Calu3 (cell line): Measurements from ENCODE around the gene DCST2. TPM values are rescaled to one million over a fixed set of nuclear protein-coding genes. Genes with fewer than 3 reads are reported as not detected.
A peak's percentile ranks its signal among the peaks of the same experiment; 100 is the strongest.

Experiments
- BruUV-seq: library from RNA; stranded (reverse); fragments of 400-500 nt; replicated peaks from 2 replicates; lab custom pipeline; 2021; lab: Mats Ljungman, UMichigan
- CTCF ChIA-PET: fragments of 300-600 bp; sonication (Branson Sonifier 250); formaldehyde crosslinking; loops from one replicate; lab custom pipeline; 2022; ENCODE audit warnings: antibody characterized with exemption; lab: Charles Lee
- DNase-seq: peaks from one replicate; pipeline ENCODE4 v3.0.0; 2022
- H3K27ac Mint-ChIP-seq: one replicate; pipeline ENCODE4 v1.8.0; 2022; ENCODE audit warnings: mixed read lengths; ENCODE audit not compliant: unreplicated experiment
- H3K27me3 Mint-ChIP-seq: one replicate; pipeline ENCODE4 v1.8.0; 2022; ENCODE audit warnings: mixed read lengths; ENCODE audit not compliant: unreplicated experiment
- H3K36me3 Mint-ChIP-seq: one replicate; pipeline ENCODE4 v1.8.0; 2022; ENCODE audit warnings: mild to moderate bottlenecking, moderate library complexity, mixed read lengths; ENCODE audit not compliant: insufficient read depth, unreplicated experiment
- H3K4me1 Mint-ChIP-seq: one replicate; pipeline ENCODE4 v1.8.0; 2022; ENCODE audit warnings: mild to moderate bottlenecking, low read depth, mixed read lengths; ENCODE audit not compliant: unreplicated experiment
- H3K4me3 Mint-ChIP-seq: one replicate; pipeline ENCODE4 v1.8.0; 2022; ENCODE audit warnings: mild to moderate bottlenecking, low read depth, moderate library complexity, mixed read lengths; ENCODE audit not compliant: unreplicated experiment
- H3K9me3 Mint-ChIP-seq: one replicate; pipeline ENCODE4 v1.8.0; 2022; ENCODE audit warnings: low read depth, mixed read lengths; ENCODE audit not compliant: unreplicated experiment
- intact Hi-C: fragments of 100-400 bp; cut with micrococcal nuclease; formaldehyde crosslinking; loops from one replicate; pipeline ENCODE4 v1.10.0; 2022; ENCODE audit not compliant: unreplicated experiment
- total RNA-seq: library from RNA; stranded (reverse); gene quantifications from 2 replicates; pipeline ENCODE4 v1.2.3, GENCODE V29; 2022
- TF ChIP-seq, protein P1 (sequence below): fragments of 200-600 bp; IDR thresholded peaks from one replicate; pipeline ENCODE4 v1.8.0; 2022; ENCODE audit warnings: antibody characterized with exemption; ENCODE audit not compliant: unreplicated experiment

DCST2 gene
- total RNA-seq, 1 experiment from 2014 or later: 1.4 TPM

DNA sequence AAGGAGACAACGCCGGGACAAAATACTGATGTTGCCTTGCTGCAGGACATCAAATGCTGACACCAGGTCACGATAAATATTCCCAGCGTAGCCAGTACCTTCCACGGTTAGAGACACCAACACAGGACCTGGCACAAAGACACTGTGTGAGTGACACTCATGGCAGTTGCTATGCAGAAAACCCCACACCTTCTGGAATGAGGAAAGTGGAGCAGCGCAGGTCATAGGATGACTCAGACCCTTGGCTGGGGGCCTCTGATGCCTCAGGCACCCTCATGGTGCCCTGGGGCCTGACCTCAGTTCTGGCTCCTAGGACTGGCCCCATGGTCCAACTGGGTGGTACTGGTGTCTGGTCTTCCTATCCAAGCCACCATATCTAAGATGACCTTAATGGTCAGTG is 7.0 kb downstream of the DCST2 start:
- Mint-ChIP-seq H3K4me3 (no peak overlapping the region), H3K27ac (no peak overlapping the region), H3K4me1 (peaks cover 44% of the 10 kb centered on the region), H3K9me3 (no peaks in the 10 kb centered on the region), H3K27me3 (peaks cover 15% of the 10 kb centered on the region), H3K36me3 (no peaks in the 10 kb centered on the region)
- CTCF ChIA-PET: no interaction called here
- TF ChIP-seq, protein P1, sequence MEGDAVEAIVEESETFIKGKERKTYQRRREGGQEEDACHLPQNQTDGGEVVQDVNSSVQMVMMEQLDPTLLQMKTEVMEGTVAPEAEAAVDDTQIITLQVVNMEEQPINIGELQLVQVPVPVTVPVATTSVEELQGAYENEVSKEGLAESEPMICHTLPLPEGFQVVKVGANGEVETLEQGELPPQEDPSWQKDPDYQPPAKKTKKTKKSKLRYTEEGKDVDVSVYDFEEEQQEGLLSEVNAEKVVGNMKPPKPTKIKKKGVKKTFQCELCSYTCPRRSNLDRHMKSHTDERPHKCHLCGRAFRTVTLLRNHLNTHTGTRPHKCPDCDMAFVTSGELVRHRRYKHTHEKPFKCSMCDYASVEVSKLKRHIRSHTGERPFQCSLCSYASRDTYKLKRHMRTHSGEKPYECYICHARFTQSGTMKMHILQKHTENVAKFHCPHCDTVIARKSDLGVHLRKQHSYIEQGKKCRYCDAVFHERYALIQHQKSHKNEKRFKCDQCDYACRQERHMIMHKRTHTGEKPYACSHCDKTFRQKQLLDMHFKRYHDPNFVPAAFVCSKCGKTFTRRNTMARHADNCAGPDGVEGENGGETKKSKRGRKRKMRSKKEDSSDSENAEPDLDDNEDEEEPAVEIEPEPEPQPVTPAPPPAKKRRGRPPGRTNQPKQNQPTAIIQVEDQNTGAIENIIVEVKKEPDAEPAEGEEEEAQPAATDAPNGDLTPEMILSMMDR: no peak
- intact Hi-C loops: no loop called here
- peak; percentile 62 for DNase-seq
- BruUV-seq: no TSS peak

- Mint-ChIP-seq H3K4me3 (no peak overlapping the region), H3K9me3 (no peaks in the 10 kb centered on the region), H3K4me1 (peaks cover 44% of the 10 kb centered on the region), H3K36me3 (peaks cover under 1% of the 10 kb centered on the region), H3K27ac (no peak overlapping the region), H3K27me3 (peaks cover 15% of the 10 kb centered on the region)
- intact Hi-C loops: no loop called here
- no peak for DNase-seq
- CTCF ChIA-PET: no interaction called here
- TF ChIP-seq, protein P1: no peak
- BruUV-seq: no TSS peak
Measured at GRCh38 chr1:155026154-155026553, 7.4 kb downstream of the DCST2 start.

DNA sequence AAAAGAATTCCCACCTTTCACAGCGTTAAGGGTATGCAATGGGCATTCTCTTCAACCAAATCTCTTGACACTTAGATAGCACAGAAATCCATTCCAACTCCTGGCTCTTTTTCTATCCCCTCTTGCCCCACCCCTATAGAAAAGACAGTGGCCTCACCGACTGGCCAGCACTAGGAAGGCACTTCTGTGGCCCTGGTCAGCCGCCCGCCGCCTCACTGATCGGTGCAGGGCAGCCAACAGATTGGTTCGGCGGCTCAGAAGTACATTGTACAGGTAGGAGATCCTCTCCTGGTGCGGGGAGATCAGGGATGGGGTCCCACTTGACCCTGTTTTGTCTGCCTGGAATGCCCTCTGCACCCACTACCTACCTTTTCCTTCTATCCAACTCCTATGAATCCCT is 9.3 kb downstream of the DCST2 start:
- no peaks in the 10 kb centered on the region for H3K9me3 Mint-ChIP-seq
- no TSS peak for BruUV-seq
- H3K27me3 Mint-ChIP-seq: peaks cover 10% of the 10 kb centered on the region
- H3K4me1 Mint-ChIP-seq: peaks cover 50% of the 10 kb centered on the region
- intact Hi-C loops: no loop called here
- TF ChIP-seq, protein P1: no peak
- no peak overlapping the region for H3K4me3 Mint-ChIP-seq
- peaks cover 16% of the 10 kb centered on the region for H3K36me3 Mint-ChIP-seq
- DNase-seq: no peak
- CTCF ChIA-PET: interaction anchor here (1.0 kb wide), 1 partner anchor 27 kb away, joined by 5 read pairs; the partner anchor contains the start of gene ADAM15
- no peak overlapping the region for H3K27ac Mint-ChIP-seq

GRCh38 chr1:155023627-155024026 is 10.0 kb downstream of the DCST2 start:
- TF ChIP-seq, protein P1: no peak
- BruUV-seq: no TSS peak
- no peak for DNase-seq
- Mint-ChIP-seq H3K9me3 (no peaks in the 10 kb centered on the region), H3K27me3 (peaks cover 3% of the 10 kb centered on the region), H3K4me3 (no peak overlapping the region), H3K27ac (peak overlapping the region; percentile 37), H3K4me1 (peaks cover 57% of the 10 kb centered on the region), H3K36me3 (peaks cover 17% of the 10 kb centered on the region)
- CTCF ChIA-PET: interaction anchor here (0.9 kb wide), 1 partner anchor 34 kb away, joined by 3 read pairs; no protein-coding TSS in a partner anchor
- intact Hi-C loops: no loop called here
